GM10847 (cell line): Measurements from ENCODE around the gene CUEDC2.
A peak's percentile ranks its signal among the peaks of the same experiment; 100 is the strongest.

Experiments used
- POLR2A ChIP-seq: IDR thresholded peaks from 2 replicates; pipeline ENCODE4 v1.6.1; 2011; ENCODE audit not compliant: insufficient read length; ENCODE audit errors: extremely low read depth

The CUEDC2 gene, protein sequence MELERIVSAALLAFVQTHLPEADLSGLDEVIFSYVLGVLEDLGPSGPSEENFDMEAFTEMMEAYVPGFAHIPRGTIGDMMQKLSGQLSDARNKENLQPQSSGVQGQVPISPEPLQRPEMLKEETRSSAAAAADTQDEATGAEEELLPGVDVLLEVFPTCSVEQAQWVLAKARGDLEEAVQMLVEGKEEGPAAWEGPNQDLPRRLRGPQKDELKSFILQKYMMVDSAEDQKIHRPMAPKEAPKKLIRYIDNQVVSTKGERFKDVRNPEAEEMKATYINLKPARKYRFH

GRCh38 chr10:102432162-102432950 lies at the start of gene CUEDC2:
Gene CUEDC2, minus strand, starts transcription at chr10:102432574. Its CDS starts 7,386 bp downstream, at chr10:102425188.
- TF ChIP-seq POLR2A: peak; percentile 69

GRCh38 chr10:102480396-102480795 lies 48.0 kb upstream of the CUEDC2 start:
- no peak for TF ChIP-seq POLR2A

- no peak for TF ChIP-seq POLR2A
Observed at GRCh38 chr10:102479651-102480050, 47.3 kb upstream of the CUEDC2 start.

- TF ChIP-seq POLR2A: no peak
Observed at GRCh38 chr10:102476466-102477141, 44.2 kb upstream of the CUEDC2 start.

GRCh38 chr10:102475451-102476040 lies 43.2 kb upstream of the CUEDC2 start:
- TF ChIP-seq POLR2A: no peak

GRCh38 chr10:102473445-102474331 lies 41.3 kb upstream of the CUEDC2 start:
- no peak for TF ChIP-seq POLR2A

GRCh38 chr10:102470579-102471546 lies 38.5 kb upstream of the CUEDC2 start:
- TF ChIP-seq POLR2A: no peak

- no peak for TF ChIP-seq POLR2A
Observed at GRCh38 chr10:102468683-102469082, 36.3 kb upstream of the CUEDC2 start.

DNA sequence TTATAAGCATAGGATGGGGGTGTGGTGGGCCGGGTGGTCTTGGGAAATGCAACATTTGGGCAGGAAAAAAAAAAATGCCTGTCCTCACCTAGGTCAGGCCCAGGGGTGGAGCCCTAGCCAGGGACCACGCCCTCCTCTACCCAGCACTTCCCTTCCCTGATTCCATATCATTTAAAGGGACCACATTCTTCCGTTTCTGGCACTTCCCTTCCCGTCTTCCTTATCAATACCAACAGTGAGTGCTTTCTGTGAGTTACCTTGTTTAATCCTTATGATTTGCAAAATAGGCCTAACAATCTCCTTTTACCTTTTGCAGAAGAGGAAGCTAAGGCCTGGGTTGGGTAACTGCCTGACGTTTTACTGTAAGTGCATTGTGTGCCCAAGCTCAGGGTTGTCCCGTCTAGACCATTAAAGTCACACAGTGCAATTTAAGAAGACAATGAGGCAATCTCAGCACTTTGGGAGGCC lies 35.6 kb upstream of the CUEDC2 start:
- no peak for TF ChIP-seq POLR2A

DNA sequence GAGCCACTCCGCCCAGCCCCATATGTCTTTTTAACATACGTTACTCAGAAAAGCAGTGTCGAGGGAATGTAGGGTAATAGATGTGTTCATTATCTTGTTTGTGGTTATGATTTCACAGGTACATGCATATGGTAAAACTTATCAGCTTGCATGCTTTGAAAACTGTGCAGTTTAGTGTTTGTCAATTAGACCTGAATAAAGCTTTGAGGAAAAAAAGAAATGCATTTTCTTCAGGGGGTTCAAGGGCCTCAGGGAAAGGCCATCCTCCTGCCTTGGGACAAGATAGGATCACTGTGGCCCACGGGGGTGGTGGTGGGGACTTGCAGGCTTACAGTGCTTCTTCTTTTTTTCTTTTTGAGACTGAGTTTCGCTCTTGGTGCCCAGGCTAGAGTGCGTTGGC lies 34.9 kb upstream of the CUEDC2 start:
- TF ChIP-seq POLR2A: no peak

GRCh38 chr10:102465466-102465865 lies 33.1 kb upstream of the CUEDC2 start:
- TF ChIP-seq POLR2A: no peak

DNA sequence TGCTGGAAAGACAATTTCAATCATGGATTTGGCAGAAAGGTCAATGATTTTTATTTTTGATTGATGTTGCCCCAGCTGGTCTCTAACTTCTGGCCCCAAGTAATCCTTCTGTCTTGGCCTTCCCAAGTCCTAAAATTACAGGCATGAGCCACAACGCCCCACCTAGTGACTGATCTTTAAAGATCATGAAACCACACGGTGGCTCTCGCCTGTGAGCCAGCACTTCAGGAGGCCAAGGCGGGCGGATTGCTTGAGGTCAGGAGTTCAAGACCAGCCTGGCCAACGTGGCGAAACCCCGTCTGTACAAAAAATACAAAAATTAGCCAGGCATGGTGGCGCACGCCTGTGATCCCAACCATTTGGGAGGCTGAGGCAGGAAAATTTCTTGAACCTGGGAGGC lies 31.6 kb upstream of the CUEDC2 start:
- TF ChIP-seq POLR2A: no peak

GRCh38 chr10:102462512-102463054 lies 30.2 kb upstream of the CUEDC2 start:
- TF ChIP-seq POLR2A: no peak
